ENCODE results near the gene SYP.

DNA sequence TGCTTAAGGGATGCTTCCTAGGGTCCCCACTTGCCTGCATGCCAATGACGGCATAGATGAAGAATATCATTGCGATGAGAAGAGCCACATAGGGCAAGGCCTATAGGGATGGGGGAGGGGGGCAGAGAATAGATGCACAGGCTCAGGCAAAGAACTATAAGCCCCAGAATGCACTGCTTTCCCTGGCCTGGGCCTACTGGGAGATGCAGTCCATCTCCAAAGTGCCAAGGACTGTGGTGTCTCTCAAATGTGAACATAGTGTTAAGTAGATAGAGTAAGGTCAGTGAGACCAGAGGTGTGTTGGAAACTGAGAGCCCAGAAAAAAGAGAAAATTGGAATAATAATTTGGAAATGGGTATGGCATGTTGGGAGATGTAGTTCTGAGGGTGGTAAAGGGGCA lies 12.2 kb upstream of the SYP start:
- TF ChIP-seq, protein P1, sequence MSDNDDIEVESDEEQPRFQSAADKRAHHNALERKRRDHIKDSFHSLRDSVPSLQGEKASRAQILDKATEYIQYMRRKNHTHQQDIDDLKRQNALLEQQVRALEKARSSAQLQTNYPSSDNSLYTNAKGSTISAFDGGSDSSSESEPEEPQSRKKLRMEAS (IDR thresholded peaks at IDR 0.05; ENCODE audit: insufficient read depth, insufficient read length), result no peak
- TF ChIP-seq POLR2A (IDR thresholded peaks at IDR 0.05; ENCODE audit: low read depth, low read length) (no peak), GATA2 (IDR thresholded peaks at IDR 0.05; ENCODE audit: insufficient read depth, insufficient read length, low read depth, low read length) (no peak), EZH2 (IDR thresholded peaks at IDR 0.05; ENCODE audit: borderline replicate concordance, low read depth, low read length, severe bottlenecking) (no peak), JUN (IDR thresholded peaks at IDR 0.05; ENCODE audit: borderline replicate concordance, insufficient read depth, insufficient read length, low read depth) (no peak), POLR2AphosphoS5 (IDR thresholded peaks at IDR 0.05; ENCODE audit: insufficient read depth, low read depth, low read length) (no peak), MYC (IDR thresholded peaks at IDR 0.05; ENCODE audit: low read depth, low read length) (no peak)
- TF ChIP-seq, protein P2, sequence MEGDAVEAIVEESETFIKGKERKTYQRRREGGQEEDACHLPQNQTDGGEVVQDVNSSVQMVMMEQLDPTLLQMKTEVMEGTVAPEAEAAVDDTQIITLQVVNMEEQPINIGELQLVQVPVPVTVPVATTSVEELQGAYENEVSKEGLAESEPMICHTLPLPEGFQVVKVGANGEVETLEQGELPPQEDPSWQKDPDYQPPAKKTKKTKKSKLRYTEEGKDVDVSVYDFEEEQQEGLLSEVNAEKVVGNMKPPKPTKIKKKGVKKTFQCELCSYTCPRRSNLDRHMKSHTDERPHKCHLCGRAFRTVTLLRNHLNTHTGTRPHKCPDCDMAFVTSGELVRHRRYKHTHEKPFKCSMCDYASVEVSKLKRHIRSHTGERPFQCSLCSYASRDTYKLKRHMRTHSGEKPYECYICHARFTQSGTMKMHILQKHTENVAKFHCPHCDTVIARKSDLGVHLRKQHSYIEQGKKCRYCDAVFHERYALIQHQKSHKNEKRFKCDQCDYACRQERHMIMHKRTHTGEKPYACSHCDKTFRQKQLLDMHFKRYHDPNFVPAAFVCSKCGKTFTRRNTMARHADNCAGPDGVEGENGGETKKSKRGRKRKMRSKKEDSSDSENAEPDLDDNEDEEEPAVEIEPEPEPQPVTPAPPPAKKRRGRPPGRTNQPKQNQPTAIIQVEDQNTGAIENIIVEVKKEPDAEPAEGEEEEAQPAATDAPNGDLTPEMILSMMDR (IDR thresholded peaks at IDR 0.05; ENCODE audit: extremely low read depth in 1 of 2, insufficient read depth in 1 of 2, low read depth in 1 of 2, low read length in 2 of 2), result no peak
